ENCODE measurements around the gene TCEAL8.

- TF ChIP-seq, protein P1, sequence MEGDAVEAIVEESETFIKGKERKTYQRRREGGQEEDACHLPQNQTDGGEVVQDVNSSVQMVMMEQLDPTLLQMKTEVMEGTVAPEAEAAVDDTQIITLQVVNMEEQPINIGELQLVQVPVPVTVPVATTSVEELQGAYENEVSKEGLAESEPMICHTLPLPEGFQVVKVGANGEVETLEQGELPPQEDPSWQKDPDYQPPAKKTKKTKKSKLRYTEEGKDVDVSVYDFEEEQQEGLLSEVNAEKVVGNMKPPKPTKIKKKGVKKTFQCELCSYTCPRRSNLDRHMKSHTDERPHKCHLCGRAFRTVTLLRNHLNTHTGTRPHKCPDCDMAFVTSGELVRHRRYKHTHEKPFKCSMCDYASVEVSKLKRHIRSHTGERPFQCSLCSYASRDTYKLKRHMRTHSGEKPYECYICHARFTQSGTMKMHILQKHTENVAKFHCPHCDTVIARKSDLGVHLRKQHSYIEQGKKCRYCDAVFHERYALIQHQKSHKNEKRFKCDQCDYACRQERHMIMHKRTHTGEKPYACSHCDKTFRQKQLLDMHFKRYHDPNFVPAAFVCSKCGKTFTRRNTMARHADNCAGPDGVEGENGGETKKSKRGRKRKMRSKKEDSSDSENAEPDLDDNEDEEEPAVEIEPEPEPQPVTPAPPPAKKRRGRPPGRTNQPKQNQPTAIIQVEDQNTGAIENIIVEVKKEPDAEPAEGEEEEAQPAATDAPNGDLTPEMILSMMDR (IDR thresholded peaks at IDR 0.05), result no peak
- no peak for TF ChIP-seq POLR2A (IDR thresholded peaks at IDR 0.05)
These were observed 44.9 kb downstream of the TCEAL8 start for GRCh38 chrX:103210056-103210455.
